NCI-H2196 (cell line): Measurements from ENCODE around the gene ARFRP1.
"Not testable (repeated sequence)": the region's sequence is repeated elsewhere in the genome, so short reads cannot be mapped to it uniquely, and the experiment has no call there.

Experiments
- DNase-seq: peaks from one replicate; lab custom pipeline; 2025; ENCODE audit not compliant: unreplicated experiment; lab: John Stamatoyannopoulos, UW

The ARFRP1 gene

GRCh38 chr20:63678667-63679465 lies 28.9 kb downstream of the ARFRP1 start:
- DNase-seq, result no peak

- DNase-seq, result no peak
Measured at GRCh38 chr20:63678071-63678470, 29.7 kb downstream of the ARFRP1 start.

- no peak for DNase-seq
Measured at GRCh38 chr20:63675681-63676368, 32.0 kb downstream of the ARFRP1 start.

DNA sequence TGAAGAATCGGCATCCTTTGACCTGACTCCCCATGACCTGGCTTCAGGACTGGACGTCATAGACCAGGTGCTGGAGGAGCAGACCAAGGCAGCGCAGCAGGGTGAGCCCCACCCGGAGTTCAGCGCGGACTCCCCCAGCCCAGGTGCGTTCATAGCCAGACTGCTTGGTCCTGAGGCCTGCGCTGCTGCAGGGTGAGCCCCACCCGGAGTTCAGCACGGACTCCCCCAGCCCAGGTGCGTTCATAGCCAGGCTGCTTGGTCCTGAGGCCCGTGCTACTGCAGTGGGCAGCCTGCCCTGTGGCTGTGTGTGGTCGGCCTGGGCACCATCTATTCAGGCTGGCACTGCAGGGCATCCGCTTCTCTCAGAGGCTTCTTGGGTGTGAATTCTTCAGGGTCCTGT lies 33.8 kb downstream of the ARFRP1 start:
- no peak for DNase-seq

GRCh38 chr20:63672666-63673065 lies 35.1 kb downstream of the ARFRP1 start:
- no peak for DNase-seq

DNA sequence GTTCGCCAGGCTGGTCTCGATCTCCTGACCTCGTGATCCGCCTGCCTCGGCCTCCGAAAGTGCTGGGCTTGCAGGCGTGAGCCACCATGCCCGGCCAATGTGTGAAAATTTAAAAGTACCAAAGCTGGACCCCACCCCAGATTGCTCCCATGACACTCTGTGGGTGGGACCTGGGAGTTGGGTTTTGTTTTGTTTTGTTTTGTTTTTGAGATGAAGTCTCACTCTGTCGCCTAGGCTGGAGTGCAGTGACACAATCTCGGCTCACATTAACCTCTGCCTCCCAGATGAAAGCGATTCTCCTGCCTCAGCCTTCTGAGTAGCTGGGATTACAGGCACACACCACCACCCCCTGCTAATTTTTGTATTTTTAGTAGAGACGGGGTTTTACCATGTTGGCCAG lies 36.1 kb downstream of the ARFRP1 start:
- DNase-seq, result not testable (repeated sequence)

- DNase-seq, result no peak
Measured at GRCh38 chr20:63668351-63668750, 39.4 kb downstream of the ARFRP1 start.

DNA sequence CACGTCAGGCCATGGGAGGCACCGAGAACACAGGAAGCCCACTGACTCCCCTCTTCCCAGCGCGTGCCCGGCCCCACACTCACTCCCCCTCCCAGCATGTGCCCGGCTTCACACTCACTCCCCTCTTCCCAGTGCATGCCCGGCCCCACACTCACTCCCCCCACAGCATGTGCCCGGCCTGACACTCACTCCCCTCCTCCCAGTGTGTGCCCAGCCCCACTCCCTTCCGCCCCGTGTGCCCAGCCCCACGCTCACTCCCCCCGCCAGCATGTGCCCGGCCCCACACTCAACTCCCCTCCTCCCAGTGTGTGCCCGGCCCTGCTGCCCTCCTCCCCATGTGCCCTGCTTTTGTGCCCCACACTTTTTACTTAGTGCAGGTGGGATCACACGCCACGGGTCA lies 39.9 kb downstream of the ARFRP1 start:
- DNase-seq, result no peak

- no peak for DNase-seq
Measured at GRCh38 chr20:63665708-63666107, 42.1 kb downstream of the ARFRP1 start.

- DNase-seq, result peak; percentile 83
Measured at GRCh38 chr20:63664861-63665594, 42.7 kb downstream of the ARFRP1 start.

DNA sequence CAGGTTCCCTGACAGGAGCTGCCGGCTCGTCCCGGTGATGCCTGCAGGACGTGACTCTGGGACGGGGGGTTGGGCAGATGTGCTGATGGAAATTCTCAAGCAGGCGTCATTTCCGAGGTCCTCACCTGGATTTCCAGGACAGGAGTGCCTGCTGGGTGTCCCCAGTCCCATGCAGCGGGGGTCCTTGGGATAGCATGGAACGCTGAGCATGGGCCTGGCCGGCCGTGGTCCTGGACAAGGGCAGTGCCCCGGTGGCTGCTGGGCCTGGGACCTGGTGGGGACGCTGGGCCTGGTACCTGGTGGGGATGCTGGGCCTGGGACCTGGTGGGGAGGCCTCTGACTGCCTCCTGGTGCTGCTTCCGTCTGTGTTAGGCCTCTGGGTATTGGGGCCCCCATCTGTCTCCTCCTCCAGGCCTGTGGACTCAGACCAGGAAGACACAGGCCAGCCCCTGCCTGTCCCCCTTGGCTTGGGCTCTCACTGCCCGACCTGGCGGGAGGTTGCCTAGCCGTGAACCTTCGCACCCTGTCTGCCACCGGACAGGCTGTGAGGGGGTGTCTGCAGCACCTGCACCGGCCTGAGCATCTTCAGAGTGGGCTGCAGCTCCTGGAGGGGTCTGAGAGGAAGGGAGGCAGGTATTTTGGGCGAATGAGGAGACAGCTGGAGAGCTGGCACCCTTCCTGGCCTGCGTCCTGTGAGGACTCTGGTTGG lies 43.5 kb downstream of the ARFRP1 start:
- no peak for DNase-seq

- DNase-seq, result no peak
Measured at GRCh38 chr20:63663332-63664066, 44.3 kb downstream of the ARFRP1 start.

DNA sequence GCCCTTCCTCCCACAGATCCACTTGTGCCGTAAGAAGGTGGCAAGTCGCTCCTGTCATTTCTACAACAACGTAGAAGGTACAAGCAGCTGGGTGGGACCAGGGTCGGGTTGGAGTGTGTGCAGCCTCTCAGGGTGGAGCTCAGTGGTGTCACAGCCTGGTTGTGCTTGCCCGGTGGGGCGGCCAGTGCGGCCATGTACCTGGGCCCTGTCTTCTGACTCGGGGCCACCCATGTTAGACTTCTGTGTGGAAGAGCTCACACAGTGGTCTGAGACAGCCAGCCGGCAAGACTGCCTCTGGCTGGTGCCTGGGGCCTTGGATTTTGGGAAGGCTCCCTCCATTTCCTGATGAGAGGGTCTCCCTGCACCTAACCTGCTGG lies 45.0 kb downstream of the ARFRP1 start:
- DNase-seq, result no peak

- no peak for DNase-seq
Measured at GRCh38 chr20:63661959-63662812, 45.6 kb downstream of the ARFRP1 start.

DNA sequence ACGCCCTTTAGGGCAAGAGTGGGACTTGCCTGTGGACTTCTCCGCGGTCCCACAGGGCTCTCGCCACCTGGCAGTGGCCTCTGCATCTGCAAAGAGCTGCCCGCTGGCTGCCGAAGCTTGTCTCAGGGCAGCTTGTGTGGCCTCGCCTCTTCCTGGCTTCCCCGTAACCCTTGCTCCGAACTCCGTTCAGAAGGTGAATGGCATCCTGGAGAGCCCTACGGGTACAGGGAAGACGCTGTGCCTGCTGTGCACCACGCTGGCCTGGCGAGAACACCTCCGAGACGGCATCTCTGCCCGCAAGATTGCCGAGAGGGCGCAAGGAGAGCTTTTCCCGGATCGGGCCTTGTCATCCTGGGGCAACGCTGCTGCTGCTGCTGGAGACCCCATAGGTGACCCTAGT lies 46.7 kb downstream of the ARFRP1 start:
- DNase-seq, result no peak

DNA sequence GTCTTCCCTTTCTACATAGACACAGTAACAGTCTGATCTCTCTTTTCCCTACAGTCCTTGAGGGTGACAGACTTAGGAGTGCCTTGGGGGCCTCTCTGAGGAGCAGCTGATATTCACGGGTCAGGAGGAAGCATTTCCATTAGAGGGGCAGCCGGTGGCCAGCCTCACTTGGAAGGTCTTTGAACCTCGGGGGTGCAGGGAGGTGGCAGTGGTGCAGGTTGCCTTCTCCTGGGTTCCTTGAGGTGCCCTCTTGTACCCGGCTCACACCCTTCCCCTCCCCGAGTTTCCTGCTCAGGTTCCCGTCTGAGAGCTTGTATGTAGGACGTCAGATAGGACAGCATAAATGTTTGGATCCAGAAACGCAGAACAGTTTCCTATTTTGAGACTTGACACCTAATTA lies 47.2 kb downstream of the ARFRP1 start:
- DNase-seq, result no peak

DNA sequence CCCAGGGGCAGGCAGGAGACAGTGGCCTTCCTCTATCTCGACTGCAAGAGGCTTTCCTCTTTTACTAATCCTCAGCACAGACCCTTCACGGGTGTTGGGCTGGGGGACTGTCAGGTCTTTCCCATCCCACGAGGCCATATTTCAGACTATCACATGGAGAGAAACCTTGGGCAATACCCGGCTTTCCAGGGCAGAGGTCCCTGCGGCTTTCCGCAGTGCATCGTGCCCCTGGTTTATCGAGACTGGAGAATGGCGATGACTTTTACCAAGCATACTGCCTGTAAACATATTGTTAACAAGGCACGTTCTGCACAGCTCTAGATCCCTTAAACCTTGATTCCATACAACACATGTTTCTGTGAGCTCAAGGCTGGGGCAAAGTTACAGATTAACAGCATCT lies 47.6 kb downstream of the ARFRP1 start:
- DNase-seq, result not testable (repeated sequence)

DNA sequence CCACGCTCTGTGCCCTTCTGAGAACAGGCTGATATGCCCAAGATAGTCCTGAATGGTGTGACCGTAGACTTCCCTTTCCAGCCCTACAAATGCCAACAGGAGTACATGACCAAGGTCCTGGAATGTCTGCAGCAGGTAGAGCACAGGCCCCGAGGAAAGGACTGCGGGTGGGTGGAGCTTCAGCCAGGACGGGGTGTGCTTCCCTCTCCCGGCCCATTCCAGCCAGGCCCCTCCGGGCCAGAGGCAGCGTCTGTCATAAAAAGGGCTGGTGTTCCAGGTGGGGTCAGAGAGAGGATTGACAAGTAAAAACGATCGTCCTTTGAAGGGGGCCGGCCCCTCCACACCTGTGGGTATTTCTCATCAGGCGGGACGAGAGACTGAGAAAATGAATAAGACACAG lies 48.4 kb downstream of the ARFRP1 start:
- no peak for DNase-seq

DNA sequence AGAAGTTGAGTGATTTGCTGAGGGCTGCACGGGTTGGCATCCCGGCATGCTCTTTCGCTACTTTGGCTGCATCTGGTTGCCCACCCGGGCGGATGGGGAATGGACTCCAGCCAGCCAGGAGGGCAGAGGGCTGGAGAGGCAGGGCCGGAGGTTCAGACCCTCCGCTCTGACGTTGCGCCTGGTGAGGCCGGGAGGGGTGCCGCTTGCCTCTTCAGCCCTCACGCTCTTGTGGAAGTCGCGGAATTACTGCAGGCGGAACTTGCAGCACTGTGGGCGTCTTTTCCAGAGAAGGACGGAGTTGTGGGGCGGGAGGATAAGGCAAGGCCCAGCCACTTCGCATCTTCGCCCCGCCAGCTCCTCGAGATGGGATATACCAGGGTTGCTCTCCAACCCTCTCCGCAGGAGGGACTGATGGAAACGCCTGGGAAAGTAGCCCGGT lies 49.0 kb downstream of the ARFRP1 start:
- DNase-seq, result no peak
